ENCODE results near the gene KCNH1.

- TF ChIP-seq EP300 (conservative IDR thresholded peaks at IDR 0.05; ENCODE audit: poor library complexity, severe bottlenecking) (no peak), CTCF (IDR thresholded peaks at IDR 0.05; ENCODE audit: poor library complexity, severe bottlenecking) (no peak), RAD21 (conservative IDR thresholded peaks at IDR 0.05) (no peak), SMC3 (conservative IDR thresholded peaks at IDR 0.05; ENCODE audit: poor library complexity) (no peak), EZH2 (IDR thresholded peaks at IDR 0.05; ENCODE audit: borderline replicate concordance, insufficient read depth, low read length, poor library complexity, severe bottlenecking) (no peak), REST (IDR thresholded peaks at IDR 0.05; ENCODE audit: borderline replicate concordance) (no peak), POLR2AphosphoS5 (IDR thresholded peaks at IDR 0.05) (no peak), MXI1 (conservative IDR thresholded peaks at IDR 0.05; ENCODE audit: poor library complexity, severe bottlenecking) (no peak), TAF1 (IDR thresholded peaks at IDR 0.05; ENCODE audit: low read depth) (no peak)
Observed at GRCh38 chr1:210783925-210784324, 350.0 kb downstream of the KCNH1 start.

Measured in neural cell (in vitro differentiated cells).